RWPE1 (cell line): ENCODE data around the gene COL6A1.

Experiments used
- CTCF ChIA-PET: fragments of 350-600 bp; sonication (Branson Sonifier 250); formaldehyde crosslinking; extraction: SDS; loops from one replicate; lab custom pipeline; 2021; lab: Yijun Ruan, JAX
- POLR2A ChIA-PET: fragments of 400-600 bp; formaldehyde crosslinking; extraction: SDS; loops from one replicate; lab custom pipeline; 2020; ENCODE audit warnings: antibody characterized with exemption; ENCODE audit not compliant: low non-redundant PET; lab: Yijun Ruan, JAX
- DNase-seq: peaks from one replicate; pipeline ENCODE4 v3.0.0; 2012; ENCODE audit warnings: low spot score
- H3K27ac ChIP-seq: fragments of 450-650 bp; 2 replicates; pipeline ENCODE4 v1.5.1; 2017
- CTCF ChIP-seq: fragments of 450-650 bp; conservative IDR thresholded peaks from 2 replicates; pipeline ENCODE4 v1.5.1; 2017; ENCODE audit warnings: low read depth, mild to moderate bottlenecking

Gene COL6A1

GRCh38 chr21:45990741-45991605 is 9.4 kb downstream of the COL6A1 start:
- POLR2A ChIA-PET = no interaction called here
- no peak for TF ChIP-seq CTCF
- no peak for DNase-seq
- H3K27ac ChIP-seq = no peak overlapping the region
- CTCF ChIA-PET = interaction anchor here (0.9 kb wide), 1 partner anchor 152 kb away, joined by 3 read pairs; no protein-coding TSS in a partner anchor

- no peak for TF ChIP-seq CTCF
- CTCF ChIA-PET = interaction anchor here (0.9 kb wide), 1 partner anchor 151 kb away, joined by 3 read pairs; no protein-coding TSS in a partner anchor
- POLR2A ChIA-PET = no interaction called here
- no peak overlapping the region for H3K27ac ChIP-seq
- no peak for DNase-seq
These were observed 10.2 kb downstream of the COL6A1 start for GRCh38 chr21:45991606-45992300.

- no peak overlapping the region for H3K27ac ChIP-seq
- no peak for DNase-seq
- TF ChIP-seq CTCF = no peak
- CTCF ChIA-PET = interaction anchor here (0.9 kb wide), 1 partner anchor 151 kb away, joined by 3 read pairs; no protein-coding TSS in a partner anchor
- POLR2A ChIA-PET = no interaction called here
These were observed 11.0 kb downstream of the COL6A1 start for GRCh38 chr21:45992301-45993209.

GRCh38 chr21:45993210-45994085 is 11.9 kb downstream of the COL6A1 start:
- TF ChIP-seq CTCF = no peak
- ChIA-PET CTCF (no interaction called here), POLR2A (interaction anchor here (0.8 kb wide), 1 partner anchor 42 kb away, joined by 4 read pairs; no protein-coding TSS in a partner anchor)
- DNase-seq = no peak
- no peak overlapping the region for H3K27ac ChIP-seq

DNA sequence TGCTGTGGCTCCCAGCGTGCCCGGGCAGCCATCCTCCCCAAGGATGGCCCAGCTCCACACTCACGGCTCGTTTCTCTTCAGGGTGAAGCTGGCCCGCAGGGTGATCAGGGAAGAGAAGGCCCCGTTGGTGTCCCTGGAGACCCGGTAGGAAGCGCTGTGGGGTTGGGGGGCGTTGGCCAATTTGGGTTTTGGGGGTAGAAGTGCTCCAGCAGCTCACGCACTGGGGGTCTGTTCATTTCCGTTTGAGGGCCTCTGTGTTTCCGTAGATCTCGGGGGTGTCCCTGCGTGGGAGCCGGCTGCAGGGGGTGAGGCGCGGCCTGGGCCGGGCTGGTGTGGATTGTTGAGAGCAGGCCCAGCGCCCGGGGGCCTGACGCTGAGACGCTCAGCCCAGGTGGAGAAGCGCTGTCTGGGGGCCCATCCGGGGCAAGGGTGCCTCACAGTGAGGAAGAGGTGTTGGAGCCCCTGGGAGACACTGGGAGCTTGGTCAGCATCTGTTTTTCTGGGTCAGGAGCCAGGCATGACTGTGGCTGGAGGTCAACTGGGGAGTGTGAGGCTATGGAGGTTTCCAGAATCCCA is 12.6 kb downstream of the COL6A1 start:
- TF ChIP-seq CTCF = no peak
- DNase-seq = no peak
- POLR2A ChIA-PET = interaction anchor here (0.8 kb wide), 1 partner anchor 43 kb away, joined by 4 read pairs; no protein-coding TSS in a partner anchor
- H3K27ac ChIP-seq = 0 out of 2 replicates have a peak overlapping the region, but pooled peaks have one; percentile 54
- CTCF ChIA-PET = no interaction called here
